A673 (cell line): ENCODE data around the gene FMN2. TPM values are rescaled to one million over a fixed set of nuclear protein-coding genes. Genes with fewer than 3 reads are reported as not detected.

Experiments
- BruUV-seq: library from RNA; stranded (reverse); fragments of 400-500 nt; replicated peaks from 2 replicates; lab custom pipeline; 2021; lab: Mats Ljungman, UMichigan
- CTCF ChIA-PET: fragments of 300-600 bp; sonication (Branson Sonifier 250); formaldehyde crosslinking; loops from one replicate; lab custom pipeline; 2022; ENCODE audit warnings: antibody characterized with exemption; lab: Charles Lee
- POLR2A ChIA-PET: fragments of 300-600 bp; sonication (Branson Sonifier 250); formaldehyde crosslinking; loops from one replicate; lab custom pipeline; 2022; ENCODE audit warnings: antibody characterized with exemption; ENCODE audit not compliant: low non-redundant PET; lab: Charles Lee
- DNase-seq: peaks from one replicate; pipeline ENCODE4 v3.0.0-alpha.2; 2015; ENCODE audit warnings: low spot score
- H3K27ac ChIP-seq: fragments of 200-600 bp; sonication (generic); 2 replicates; pipeline ENCODE4 v1.5.1; 2016; ENCODE audit warnings: mixed run types, low read depth, mild to moderate bottlenecking, mixed read lengths, antibody characterized with exemption, low read length; ENCODE audit not compliant: poor library complexity, severe bottlenecking
- H3K27me3 ChIP-seq: fragments of 200-600 bp; sonication (generic); replicated peaks from 2 replicates; pipeline ENCODE4 v1.6.1; 2017; ENCODE audit warnings: mixed run types, low read depth, mild to moderate bottlenecking, mixed read lengths, antibody characterized with exemption, low read length; ENCODE audit not compliant: insufficient read depth, poor library complexity
- H3K36me3 ChIP-seq: fragments of 200-600 bp; sonication (generic); 2 replicates; pipeline ENCODE4 v1.6.1; 2016; ENCODE audit warnings: mixed run types, mild to moderate bottlenecking, mixed read lengths, antibody characterized with exemption, low read length; ENCODE audit not compliant: insufficient read depth, poor library complexity, severe bottlenecking
- H3K4me1 ChIP-seq: fragments of 200-600 bp; sonication (generic); 2 replicates; pipeline ENCODE4 v1.6.1; 2017; ENCODE audit warnings: mixed run types, mild to moderate bottlenecking, mixed read lengths, antibody characterized with exemption, low read length; ENCODE audit not compliant: insufficient read depth, poor library complexity, severe bottlenecking
- H3K4me3 ChIP-seq: fragments of 200-600 bp; sonication (generic); 2 replicates; pipeline ENCODE4 v1.5.1; 2016; ENCODE audit warnings: low read depth, mixed run types, mild to moderate bottlenecking, mixed read lengths, low read length; ENCODE audit not compliant: poor library complexity, severe bottlenecking
- H3K9me3 ChIP-seq: fragments of 200-600 bp; sonication (generic); 2 replicates; pipeline ENCODE4 v1.6.1; 2016; ENCODE audit warnings: mixed run types, low read depth, mild to moderate bottlenecking, mixed read lengths, antibody characterized with exemption, low read length; ENCODE audit not compliant: poor library complexity, severe bottlenecking
- EZH2 ChIP-seq: fragments of 200-600 bp; sonication (generic); IDR thresholded peaks from 2 replicates; pipeline ENCODE4 v1.6.1; 2017; ENCODE audit warnings: borderline replicate concordance, low read depth, mild to moderate bottlenecking, mixed read lengths, antibody characterized with exemption, low read length; ENCODE audit not compliant: poor library complexity, severe bottlenecking
- intact Hi-C: fragments of 100-400 bp; cut with micrococcal nuclease; formaldehyde crosslinking; loops from one replicate; pipeline ENCODE4 v1.10.0; 2022; ENCODE audit not compliant: unreplicated experiment
- total RNA-seq: library from RNA; stranded (reverse); gene quantifications from 2 replicates; pipeline ENCODE4 v1.2.3, GENCODE V29; 2021
- TF ChIP-seq, protein P1 (sequence below): fragments of 300-800, 200-600 bp; sonication (generic); conservative IDR thresholded peaks from 2 replicates; pipeline ENCODE4 v1.5.1; 2017; ENCODE audit warnings: low read depth, mild to moderate bottlenecking, antibody characterized with exemption, low read length, moderate library complexity, mixed read lengths

FMN2 gene
- total RNA-seq, 1 experiment from 2014 or later: not detected

GRCh38 chr1:240341365-240342250 is 249.9 kb downstream of the FMN2 start:
- no peak overlapping the region for H3K4me3 ChIP-seq
- no TSS peak for BruUV-seq
- no peaks in the 10 kb centered on the region for H3K4me1 ChIP-seq
- H3K27ac ChIP-seq: no peak overlapping the region
- no peak for DNase-seq
- no peaks in the 10 kb centered on the region for H3K36me3 ChIP-seq
- no peak for TF ChIP-seq EZH2
- TF ChIP-seq, protein P1, sequence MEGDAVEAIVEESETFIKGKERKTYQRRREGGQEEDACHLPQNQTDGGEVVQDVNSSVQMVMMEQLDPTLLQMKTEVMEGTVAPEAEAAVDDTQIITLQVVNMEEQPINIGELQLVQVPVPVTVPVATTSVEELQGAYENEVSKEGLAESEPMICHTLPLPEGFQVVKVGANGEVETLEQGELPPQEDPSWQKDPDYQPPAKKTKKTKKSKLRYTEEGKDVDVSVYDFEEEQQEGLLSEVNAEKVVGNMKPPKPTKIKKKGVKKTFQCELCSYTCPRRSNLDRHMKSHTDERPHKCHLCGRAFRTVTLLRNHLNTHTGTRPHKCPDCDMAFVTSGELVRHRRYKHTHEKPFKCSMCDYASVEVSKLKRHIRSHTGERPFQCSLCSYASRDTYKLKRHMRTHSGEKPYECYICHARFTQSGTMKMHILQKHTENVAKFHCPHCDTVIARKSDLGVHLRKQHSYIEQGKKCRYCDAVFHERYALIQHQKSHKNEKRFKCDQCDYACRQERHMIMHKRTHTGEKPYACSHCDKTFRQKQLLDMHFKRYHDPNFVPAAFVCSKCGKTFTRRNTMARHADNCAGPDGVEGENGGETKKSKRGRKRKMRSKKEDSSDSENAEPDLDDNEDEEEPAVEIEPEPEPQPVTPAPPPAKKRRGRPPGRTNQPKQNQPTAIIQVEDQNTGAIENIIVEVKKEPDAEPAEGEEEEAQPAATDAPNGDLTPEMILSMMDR: no peak
- intact Hi-C loops: no loop called here
- H3K9me3 ChIP-seq: no peaks in the 10 kb centered on the region
- ChIA-PET POLR2A (interaction anchor here (0.6 kb wide), 1 partner anchor 1016 kb away, joined by 4 read pairs; no protein-coding TSS in a partner anchor), CTCF (no interaction called here)
- no peaks in the 10 kb centered on the region for H3K27me3 ChIP-seq

- H3K27me3 ChIP-seq: no peaks in the 10 kb centered on the region
- TF ChIP-seq, protein P1: no peak
- TF ChIP-seq EZH2: no peak
- DNase-seq: no peak
- POLR2A ChIA-PET: no interaction called here
- CTCF ChIA-PET: no interaction called here
- no peaks in the 10 kb centered on the region for H3K36me3 ChIP-seq
- H3K4me1 ChIP-seq: no peaks in the 10 kb centered on the region
- no peak overlapping the region for H3K27ac ChIP-seq
- H3K4me3 ChIP-seq: no peak overlapping the region
- H3K9me3 ChIP-seq: no peaks in the 10 kb centered on the region
- intact Hi-C loops: no loop called here
- BruUV-seq: no TSS peak
Observed at GRCh38 chr1:240342251-240342625, 250.6 kb downstream of the FMN2 start.

- Histone ChIP-seq H3K4me3 (no peak overlapping the region), H3K9me3 (no peaks in the 10 kb centered on the region), H3K36me3 (no peaks in the 10 kb centered on the region), H3K4me1 (no peaks in the 10 kb centered on the region), H3K27me3 (no peaks in the 10 kb centered on the region), H3K27ac (no peak overlapping the region)
- intact Hi-C loops: no loop called here
- TF ChIP-seq, protein P1: no peak
- TF ChIP-seq EZH2: no peak
- BruUV-seq: no TSS peak
- POLR2A ChIA-PET: no interaction called here
- CTCF ChIA-PET: no interaction called here
- no peak for DNase-seq
Observed at GRCh38 chr1:240343045-240343444, 251.4 kb downstream of the FMN2 start.
